Endothelial cell of umbilical vein (primary cell): ENCODE results near the gene PLK5. TPM values are rescaled to one million over a fixed set of nuclear protein-coding genes. Genes with fewer than 3 reads are reported as not detected.

ENCODE experiments used
- BruUV-seq: library from RNA; stranded (reverse); fragments of 400-500 nt; replicated peaks from 2 replicates; lab custom pipeline; 2021; lab: Mats Ljungman, UMichigan
- CTCF ChIA-PET: fragments of 300-600, 350-600 bp; sonication (Branson Sonifier 250); formaldehyde crosslinking; loops from one replicate; lab custom pipeline; 2021; ENCODE audit warnings: antibody characterized with exemption, inconsistent platforms; lab: Charles Lee
- POLR2A ChIA-PET: fragments of 300-600, 350-600 bp; sonication (Branson Sonifier 250); formaldehyde crosslinking; loops from one replicate; lab custom pipeline; 2021; ENCODE audit warnings: antibody characterized with exemption, inconsistent platforms; lab: Charles Lee
- DNase-seq: peaks from one replicate; pipeline ENCODE4 v3.0.0-alpha.2; 2011; ENCODE audit warnings: low read depth, low spot score
- FAIRE-seq: peaks from 2 replicates; lab custom pipeline; 2011; peaks lifted over from hg19 to GRCh38; lab: Jason Lieb, UNC
- H2AFZ ChIP-seq: 2 replicates; pipeline ENCODE4 v1.6.0; 2012; ENCODE audit warnings: low read depth, low read length, control low read depth, inconsistent platforms
- H3K27ac ChIP-seq: 2 replicates; pipeline ENCODE4 v1.5.1; 2011; ENCODE audit warnings: low read depth, mild to moderate bottlenecking, control low read depth, low read length, moderate library complexity; ENCODE audit not compliant: insufficient read depth
- H3K27me3 ChIP-seq, 2 experiments: 2 replicates each; pipeline versions ENCODE4 v1.6.0 to v1.6.1; 2011; ENCODE audit warnings: low read length in 2 of 2, mixed read lengths in 1 of 2; ENCODE audit not compliant: control insufficient read depth in 2 of 2, insufficient read depth in 2 of 2
- H3K36me3 ChIP-seq, 2 experiments: 2 replicates in 1 of 2; 3 replicates in 1 of 2; pipeline ENCODE4 v1.5.1; 2011; ENCODE audit warnings: low read length in 2 of 2, mild to moderate bottlenecking in 1 of 2, moderate library complexity in 1 of 2; ENCODE audit not compliant: control insufficient read depth in 2 of 2, insufficient read depth in 2 of 2; ENCODE audit errors: extremely low read depth in 1 of 2
- H3K4me1 ChIP-seq: 3 replicates; pipeline ENCODE4 v1.5.1; 2011; ENCODE audit warnings: mild to moderate bottlenecking, low read length; ENCODE audit not compliant: control insufficient read depth, insufficient read depth; ENCODE audit errors: extremely low read depth
- H3K4me2 ChIP-seq: 2 replicates; pipeline ENCODE4 v1.6.1; 2011; ENCODE audit warnings: low read length, control low read depth, mixed read lengths; ENCODE audit not compliant: insufficient read depth
- H3K4me3 ChIP-seq, 3 experiments: fragments of 200-600 bp in 1 of 3; sonication (generic), shearing (Covaris generic) in 1 of 3; replicated peaks in 1 of 3; 2 replicates each; pipeline ENCODE4 v1.5.1; 2011 to 2016; ENCODE audit warnings: control low read depth in 3 of 3, low read length in 3 of 3, mild to moderate bottlenecking in 2 of 3, inconsistent platforms in 1 of 3, low read depth in 1 of 3, moderate library complexity in 1 of 3; ENCODE audit not compliant: insufficient read depth in 1 of 3
- H3K79me2 ChIP-seq: 2 replicates; pipeline ENCODE4 v1.6.0; 2012; ENCODE audit warnings: low read length, inconsistent platforms; ENCODE audit not compliant: control insufficient read depth, insufficient read depth
- H3K9ac ChIP-seq: replicated peaks from 2 replicates; pipeline ENCODE3; 2011; ENCODE audit warnings: low read length, control low read depth; ENCODE audit not compliant: insufficient read depth; ENCODE audit errors: extremely low read depth
- H3K9me1 ChIP-seq: replicated peaks from 3 replicates; pipeline ENCODE4 v1.6.0; 2011; ENCODE audit warnings: mild to moderate bottlenecking, low read length; ENCODE audit not compliant: control insufficient read depth, insufficient read depth; ENCODE audit errors: extremely low read depth
- H3K9me3 ChIP-seq: replicated peaks from 2 replicates; pipeline ENCODE4 v1.5.1; 2012; ENCODE audit warnings: low read length, inconsistent platforms; ENCODE audit not compliant: control insufficient read depth, insufficient read depth
- H4K20me1 ChIP-seq: replicated peaks from 2 replicates; pipeline ENCODE3; 2011; ENCODE audit warnings: mild to moderate bottlenecking, low read length; ENCODE audit not compliant: control insufficient read depth, insufficient read depth; ENCODE audit errors: extremely low read depth
- EZH2 ChIP-seq: IDR thresholded peaks from 2 replicates; pipeline ENCODE4 v1.6.1; 2012; ENCODE audit warnings: borderline replicate concordance, low read depth, mild to moderate bottlenecking, moderate library complexity, low read length, inconsistent platforms; ENCODE audit not compliant: severe bottlenecking
- FOS ChIP-seq: IDR thresholded peaks from 2 replicates; pipeline ENCODE4 v1.6.1; 2011; ENCODE audit warnings: mild to moderate bottlenecking, low read length, moderate library complexity, borderline replicate concordance; ENCODE audit not compliant: insufficient read depth
- GATA2 ChIP-seq: IDR thresholded peaks from 2 replicates; pipeline ENCODE4 v1.7.0; 2011; ENCODE audit warnings: low read depth, mild to moderate bottlenecking, moderate library complexity, mixed read lengths, low read length; ENCODE audit not compliant: insufficient read length, insufficient read depth
- JUN ChIP-seq: IDR thresholded peaks from 2 replicates; pipeline ENCODE4 v1.6.1; 2011; ENCODE audit warnings: borderline replicate concordance, low read depth; ENCODE audit not compliant: insufficient read length, insufficient read depth
- MYC ChIP-seq: IDR thresholded peaks from one replicate; pipeline ENCODE4 v1.6.1; 2011; ENCODE audit warnings: mild to moderate bottlenecking, low read depth, low read length
- POLR2A ChIP-seq: IDR thresholded peaks from 2 replicates; pipeline ENCODE4 v1.6.1; 2012; ENCODE audit warnings: low read depth, mild to moderate bottlenecking, control low read depth, low read length
- POLR2AphosphoS5 ChIP-seq: IDR thresholded peaks from 2 replicates; pipeline ENCODE4 v1.6.1; 2012; ENCODE audit warnings: low read depth, mild to moderate bottlenecking, control low read depth, low read length, moderate library complexity; ENCODE audit not compliant: insufficient read depth
- dilution Hi-C: fragments of 300-500 bp; cut with MboI; formaldehyde crosslinking; loops from one replicate; pipeline ENCODE4 v1.15.0; 2019; ENCODE audit warnings: low sequenced_read_pairs; ENCODE audit not compliant: extremely low pct_ligation_motif_present
- intact Hi-C: fragments of 100-400 bp; cut with micrococcal nuclease; formaldehyde crosslinking; loops from one replicate; pipeline ENCODE4 v1.10.0; 2022
- polyA plus RNA-seq, 4 experiments: library from polyadenylated mRNA; depleted of rRNA in 3 of 4; stranded (reverse) in 3 of 4; unstranded in 1 of 4; fragments of >200 nt; gene quantifications; 2 replicates each; pipeline versions ENCODE4 v1.2.1 to v1.2.3, GENCODE V29; 2011 to 2012; ENCODE audit warnings: missing spikeins in 1 of 4
- total RNA-seq: library from RNA; stranded (reverse); gene quantifications from 2 replicates; pipeline ENCODE4 v1.2.3, GENCODE V29; 2021
- TF ChIP-seq, protein P1 (sequence below), 2 donors: IDR thresholded peaks; 1 replicate in 1 of 2; 2 replicates in 1 of 2; pipeline ENCODE4 v1.5.1; 2011; ENCODE audit warnings: low read length in 2 of 2, mild to moderate bottlenecking in 2 of 2, moderate library complexity in 2 of 2, control low read depth in 1 of 2, inconsistent platforms in 1 of 2, low read depth in 1 of 2; ENCODE audit not compliant: insufficient read depth in 1 of 2; ENCODE audit errors: extremely low read depth in 1 of 2
- TF ChIP-seq, protein P2 (sequence below): IDR thresholded peaks from 2 replicates; pipeline ENCODE4 v1.6.1; 2011; ENCODE audit not compliant: insufficient read depth, insufficient read length

Gene PLK5
- total and polyA plus RNA-seq, 2 donors (not counting 3 experiments of a cell fraction or from before 2014, with no cell fraction given), result not detected

GRCh38 chr19:1560286-1560882, 36.5 kb downstream of the PLK5 start:
- Histone ChIP-seq H4K20me1 (peaks cover 3% of the 10 kb centered on the region), H3K36me3 (peaks cover 13 to 14% of the 10 kb centered on the region in 2 experiments), H3K4me1 (peaks cover under 1% of the 10 kb centered on the region), H3K79me2 (peaks cover 73% of the 10 kb centered on the region), H3K27ac (no peak overlapping the region), H2AFZ (no peak overlapping the region), H3K4me3 (no peak overlapping the region), H3K9me3 (no peaks in the 10 kb centered on the region), H3K9me1 (no peaks in the 10 kb centered on the region), H3K9ac (no peak overlapping the region), H3K4me2 (no peak overlapping the region), H3K27me3 (no peaks in the 10 kb centered on the region)
- TF ChIP-seq GATA2, result no peak
- no peak for TF ChIP-seq JUN
- FAIRE-seq (no peak), DNase-seq (no peak)
- ChIA-PET POLR2A (no interaction called here), CTCF (interaction anchor here (3.1 kb wide), 1 partner anchor 14 kb away, joined by 19 read pairs; no protein-coding TSS in a partner anchor)
- intact Hi-C loops, result no loop called here
- dilution Hi-C loops, result no loop called here
- BruUV-seq, result no TSS peak

- peaks cover 5% of the 10 kb centered on the region for H4K20me1 ChIP-seq
- FAIRE-seq, result no peak
Observed at GRCh38 chr19:1561236-1561842, 37.5 kb downstream of the PLK5 start.

More at GRCh38 chr19:1561236-1561842, 37.5 kb downstream of the PLK5 start:
- Histone ChIP-seq H2AFZ (no peak overlapping the region), H3K4me3 (no peak overlapping the region), H3K36me3 (peaks cover 9 to 14% of the 10 kb centered on the region in 2 experiments), H3K27ac (no peak overlapping the region), H3K9me3 (no peaks in the 10 kb centered on the region), H3K9ac (no peak overlapping the region), H3K4me1 (peaks cover 8% of the 10 kb centered on the region), H3K9me1 (no peaks in the 10 kb centered on the region), H3K79me2 (peaks cover 82% of the 10 kb centered on the region), H3K4me2 (no peak overlapping the region), H3K27me3 (no peaks in the 10 kb centered on the region)
- dilution Hi-C loops (no loop called here), intact Hi-C loops (no loop called here)
- no TSS peak for BruUV-seq
- ChIA-PET CTCF (interaction anchor here (1.7 kb wide), 1 partner anchor 15 kb away, joined by 10 read pairs; no protein-coding TSS in a partner anchor), POLR2A (no interaction called here)
- DNase-seq, result no peak
- no peak for TF ChIP-seq EZH2
- TF ChIP-seq MYC, result no peak
- no peak for TF ChIP-seq POLR2A
- TF ChIP-seq JUN, result no peak
- TF ChIP-seq, protein P1, sequence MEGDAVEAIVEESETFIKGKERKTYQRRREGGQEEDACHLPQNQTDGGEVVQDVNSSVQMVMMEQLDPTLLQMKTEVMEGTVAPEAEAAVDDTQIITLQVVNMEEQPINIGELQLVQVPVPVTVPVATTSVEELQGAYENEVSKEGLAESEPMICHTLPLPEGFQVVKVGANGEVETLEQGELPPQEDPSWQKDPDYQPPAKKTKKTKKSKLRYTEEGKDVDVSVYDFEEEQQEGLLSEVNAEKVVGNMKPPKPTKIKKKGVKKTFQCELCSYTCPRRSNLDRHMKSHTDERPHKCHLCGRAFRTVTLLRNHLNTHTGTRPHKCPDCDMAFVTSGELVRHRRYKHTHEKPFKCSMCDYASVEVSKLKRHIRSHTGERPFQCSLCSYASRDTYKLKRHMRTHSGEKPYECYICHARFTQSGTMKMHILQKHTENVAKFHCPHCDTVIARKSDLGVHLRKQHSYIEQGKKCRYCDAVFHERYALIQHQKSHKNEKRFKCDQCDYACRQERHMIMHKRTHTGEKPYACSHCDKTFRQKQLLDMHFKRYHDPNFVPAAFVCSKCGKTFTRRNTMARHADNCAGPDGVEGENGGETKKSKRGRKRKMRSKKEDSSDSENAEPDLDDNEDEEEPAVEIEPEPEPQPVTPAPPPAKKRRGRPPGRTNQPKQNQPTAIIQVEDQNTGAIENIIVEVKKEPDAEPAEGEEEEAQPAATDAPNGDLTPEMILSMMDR (IDR thresholded peaks at IDR 0.05; ENCODE audit: extremely low read depth in 1 of 2, insufficient read depth in 1 of 2, low read depth in 1 of 2, low read length in 2 of 2), result no peak
- TF ChIP-seq, protein P2, sequence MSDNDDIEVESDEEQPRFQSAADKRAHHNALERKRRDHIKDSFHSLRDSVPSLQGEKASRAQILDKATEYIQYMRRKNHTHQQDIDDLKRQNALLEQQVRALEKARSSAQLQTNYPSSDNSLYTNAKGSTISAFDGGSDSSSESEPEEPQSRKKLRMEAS, result no peak
- TF ChIP-seq GATA2, result no peak
- TF ChIP-seq POLR2AphosphoS5, result no peak
- TF ChIP-seq FOS, result no peak
